Thyroid gland (tissue), 4 donors: ENCODE results near the gene CD82.

Experiments used
- POLR2A ChIP-seq, 2 donors: fragments of 450-650 bp; IDR thresholded peaks; one replicate each; pipeline ENCODE4 v1.6.1; 2017; ENCODE audit warnings: antibody characterized with exemption in 2 of 2, mild to moderate bottlenecking in 2 of 2, moderate library complexity in 1 of 2
- TF ChIP-seq, protein P1 (sequence below), 6 experiments: fragments of 200-600 bp in 3 of 6; fragments of 450-650 bp in 3 of 6; sonication (generic) in 3 of 6; IDR thresholded peaks; one replicate each; pipeline ENCODE4 v1.5.1; 2016 to 2019; ENCODE audit warnings: antibody characterized with exemption in 6 of 6, mild to moderate bottlenecking in 2 of 6, inconsistent platforms in 1 of 6, moderate library complexity in 1 of 6

DNA sequence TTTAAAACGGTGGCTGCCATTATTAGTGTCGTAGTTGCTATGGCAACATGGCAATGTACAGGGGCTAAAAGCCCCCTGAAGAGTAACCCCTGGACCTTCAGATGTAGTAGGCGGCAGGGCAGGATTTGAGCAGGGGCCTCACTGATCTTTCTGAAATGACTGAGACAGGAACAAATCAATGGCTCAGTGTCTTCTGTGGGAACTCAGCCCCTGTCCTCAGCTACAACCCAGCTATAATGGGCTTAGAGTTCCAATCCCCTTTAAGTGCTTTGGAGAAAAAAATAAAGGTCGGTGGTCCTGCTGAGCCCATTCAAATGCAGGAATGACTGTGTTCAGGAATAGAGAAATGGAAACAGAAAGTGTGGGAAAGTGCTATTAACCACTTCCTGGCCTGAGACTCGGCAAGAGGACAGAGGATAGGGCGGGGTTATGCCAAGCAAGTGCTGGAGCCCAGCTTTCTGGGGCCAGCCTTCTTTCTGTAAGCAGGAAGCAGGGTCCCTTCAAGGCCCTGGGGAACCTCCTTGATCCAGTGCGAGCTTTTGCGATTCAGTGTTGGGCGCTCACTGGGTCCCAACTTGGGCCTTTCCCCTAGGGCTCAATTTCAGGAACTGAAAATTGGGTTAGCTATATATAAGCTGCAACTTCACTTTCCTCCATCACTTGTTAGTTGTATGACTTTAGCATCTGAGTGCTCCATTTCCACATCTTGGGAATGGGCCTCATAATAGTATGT, 6.1 kb upstream of the CD82 start:
- TF ChIP-seq, protein P1, sequence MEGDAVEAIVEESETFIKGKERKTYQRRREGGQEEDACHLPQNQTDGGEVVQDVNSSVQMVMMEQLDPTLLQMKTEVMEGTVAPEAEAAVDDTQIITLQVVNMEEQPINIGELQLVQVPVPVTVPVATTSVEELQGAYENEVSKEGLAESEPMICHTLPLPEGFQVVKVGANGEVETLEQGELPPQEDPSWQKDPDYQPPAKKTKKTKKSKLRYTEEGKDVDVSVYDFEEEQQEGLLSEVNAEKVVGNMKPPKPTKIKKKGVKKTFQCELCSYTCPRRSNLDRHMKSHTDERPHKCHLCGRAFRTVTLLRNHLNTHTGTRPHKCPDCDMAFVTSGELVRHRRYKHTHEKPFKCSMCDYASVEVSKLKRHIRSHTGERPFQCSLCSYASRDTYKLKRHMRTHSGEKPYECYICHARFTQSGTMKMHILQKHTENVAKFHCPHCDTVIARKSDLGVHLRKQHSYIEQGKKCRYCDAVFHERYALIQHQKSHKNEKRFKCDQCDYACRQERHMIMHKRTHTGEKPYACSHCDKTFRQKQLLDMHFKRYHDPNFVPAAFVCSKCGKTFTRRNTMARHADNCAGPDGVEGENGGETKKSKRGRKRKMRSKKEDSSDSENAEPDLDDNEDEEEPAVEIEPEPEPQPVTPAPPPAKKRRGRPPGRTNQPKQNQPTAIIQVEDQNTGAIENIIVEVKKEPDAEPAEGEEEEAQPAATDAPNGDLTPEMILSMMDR (IDR thresholded peaks at IDR 0.05), result no peak
- TF ChIP-seq POLR2A (IDR thresholded peaks at IDR 0.05), result no peak
